Suprapubic skin (tissue), 4 donors: ENCODE results near the gene BPHL. TPM values are rescaled to one million over a fixed set of nuclear protein-coding genes. Genes with fewer than 3 reads are reported as not detected.

Experiments
- DNase-seq, 2 donors: peaks; one replicate each; pipeline ENCODE4 v3.0.0-alpha.2; 2019; ENCODE audit warnings: low spot score in 2 of 2
- H3K27ac ChIP-seq: fragments of 200-600 bp; sonication (generic); one replicate; pipeline ENCODE4 v1.5.1; 2019
- H3K27me3 ChIP-seq: fragments of 200-600 bp; sonication (generic); one replicate; pipeline ENCODE4 v1.5.1; 2019
- H3K36me3 ChIP-seq: fragments of 200-600 bp; sonication (generic); one replicate; pipeline ENCODE4 v1.5.1; 2019
- H3K4me1 ChIP-seq: fragments of 200-600 bp; sonication (generic); one replicate; pipeline ENCODE4 v1.5.1; 2019
- H3K4me3 ChIP-seq: fragments of 200-600 bp; sonication (generic); one replicate; pipeline ENCODE4 v1.5.1; 2019; ENCODE audit warnings: mild to moderate bottlenecking
- H3K9me3 ChIP-seq: fragments of 200-600 bp; sonication (generic); one replicate; pipeline ENCODE4 v1.5.1; 2019
- EP300 ChIP-seq: sonication (generic); formaldehyde crosslinking; IDR thresholded peaks from one replicate; pipeline ENCODE4 v1.6.1; 2017; ENCODE audit warnings: antibody characterized with exemption
- POLR2A ChIP-seq, 2 donors: fragments of 450-650 bp; IDR thresholded peaks; one replicate each; pipeline ENCODE4 v1.6.1; 2017; ENCODE audit warnings: antibody characterized with exemption in 2 of 2, mild to moderate bottlenecking in 2 of 2, moderate library complexity in 2 of 2
- POLR2AphosphoS5 ChIP-seq, 3 donors: sonication (generic); formaldehyde crosslinking; IDR thresholded peaks; one replicate each; pipeline ENCODE4 v1.6.1; 2017; ENCODE audit warnings: antibody characterized with exemption in 3 of 3
- WGBS: methylation state at CpG from one replicate; pipeline ENCODE4 v1.1.5; 2018; 5-methylcytosine and 5-hydroxymethylcytosine counted together
- total RNA-seq, 4 donors: library from RNA; depleted of rRNA; stranded (reverse); fragments of >200 nt; gene quantifications; one replicate each; pipeline ENCODE4 v1.1.0, GENCODE V29; 2016
- TF ChIP-seq, protein P1 (sequence below), 2 donors: fragments of 200-600 bp in 1 of 2; fragments of 450-650 bp in 1 of 2; sonication (generic) in 1 of 2; IDR thresholded peaks; one replicate each; pipeline ENCODE4 v1.5.1; 2016 to 2019; ENCODE audit warnings: antibody characterized with exemption in 2 of 2, mild to moderate bottlenecking in 1 of 2, moderate library complexity in 1 of 2

Gene BPHL
- total RNA-seq, 4 donors from 2014 or later, result 16.1 to 24.5 (median 20.3) TPM

DNA sequence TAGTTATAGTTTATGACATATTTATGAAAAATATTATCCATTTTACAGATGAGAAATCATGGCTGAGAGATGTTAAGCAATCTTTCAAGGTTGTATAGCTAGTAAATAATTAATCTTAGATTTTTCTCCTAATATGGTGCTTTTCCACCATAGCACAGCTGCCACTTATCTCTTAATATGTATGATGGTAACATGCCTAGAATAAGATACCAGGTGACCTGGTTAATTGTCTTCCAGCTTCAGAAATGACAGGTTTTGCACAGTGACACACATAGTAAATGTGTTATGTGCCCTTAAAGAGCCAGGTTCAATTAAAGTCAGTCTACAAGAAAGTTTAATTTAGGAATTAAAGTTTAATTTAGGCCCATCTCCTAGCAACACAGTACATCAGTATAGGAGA, 24.0 kb downstream of the BPHL start:
- Histone ChIP-seq H3K4me1 (peaks cover 16% of the 10 kb centered on the region), H3K27ac (no peak overlapping the region), H3K9me3 (no peaks in the 10 kb centered on the region), H3K27me3 (no peaks in the 10 kb centered on the region), H3K36me3 (peaks cover 57% of the 10 kb centered on the region), H3K4me3 (no peak overlapping the region)
- TF ChIP-seq, protein P1, sequence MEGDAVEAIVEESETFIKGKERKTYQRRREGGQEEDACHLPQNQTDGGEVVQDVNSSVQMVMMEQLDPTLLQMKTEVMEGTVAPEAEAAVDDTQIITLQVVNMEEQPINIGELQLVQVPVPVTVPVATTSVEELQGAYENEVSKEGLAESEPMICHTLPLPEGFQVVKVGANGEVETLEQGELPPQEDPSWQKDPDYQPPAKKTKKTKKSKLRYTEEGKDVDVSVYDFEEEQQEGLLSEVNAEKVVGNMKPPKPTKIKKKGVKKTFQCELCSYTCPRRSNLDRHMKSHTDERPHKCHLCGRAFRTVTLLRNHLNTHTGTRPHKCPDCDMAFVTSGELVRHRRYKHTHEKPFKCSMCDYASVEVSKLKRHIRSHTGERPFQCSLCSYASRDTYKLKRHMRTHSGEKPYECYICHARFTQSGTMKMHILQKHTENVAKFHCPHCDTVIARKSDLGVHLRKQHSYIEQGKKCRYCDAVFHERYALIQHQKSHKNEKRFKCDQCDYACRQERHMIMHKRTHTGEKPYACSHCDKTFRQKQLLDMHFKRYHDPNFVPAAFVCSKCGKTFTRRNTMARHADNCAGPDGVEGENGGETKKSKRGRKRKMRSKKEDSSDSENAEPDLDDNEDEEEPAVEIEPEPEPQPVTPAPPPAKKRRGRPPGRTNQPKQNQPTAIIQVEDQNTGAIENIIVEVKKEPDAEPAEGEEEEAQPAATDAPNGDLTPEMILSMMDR (IDR thresholded peaks at IDR 0.05), result no peak
- no peak for TF ChIP-seq POLR2AphosphoS5 (IDR thresholded peaks at IDR 0.05)
- no peak for TF ChIP-seq EP300
- TF ChIP-seq POLR2A (IDR thresholded peaks at IDR 0.05), result no peak
- DNase-seq, result no peak

GRCh38 chr6:3143158-3143557, 24.6 kb downstream of the BPHL start:
- no peak overlapping the region for H3K4me3 ChIP-seq
- peaks cover 59% of the 10 kb centered on the region for H3K36me3 ChIP-seq
- no peak overlapping the region for H3K27ac ChIP-seq
- DNase-seq, result no peak
- WGBS, result 83% methylated on average over 6 of the region's 6 CpGs
- H3K9me3 ChIP-seq, result no peaks in the 10 kb centered on the region
- TF ChIP-seq POLR2AphosphoS5 (IDR thresholded peaks at IDR 0.05) (no peak), POLR2A (IDR thresholded peaks at IDR 0.05) (no peak), EP300 (no peak)
- TF ChIP-seq, protein P1 (IDR thresholded peaks at IDR 0.05), result no peak
- peaks cover 16% of the 10 kb centered on the region for H3K4me1 ChIP-seq
- no peaks in the 10 kb centered on the region for H3K27me3 ChIP-seq

DNA sequence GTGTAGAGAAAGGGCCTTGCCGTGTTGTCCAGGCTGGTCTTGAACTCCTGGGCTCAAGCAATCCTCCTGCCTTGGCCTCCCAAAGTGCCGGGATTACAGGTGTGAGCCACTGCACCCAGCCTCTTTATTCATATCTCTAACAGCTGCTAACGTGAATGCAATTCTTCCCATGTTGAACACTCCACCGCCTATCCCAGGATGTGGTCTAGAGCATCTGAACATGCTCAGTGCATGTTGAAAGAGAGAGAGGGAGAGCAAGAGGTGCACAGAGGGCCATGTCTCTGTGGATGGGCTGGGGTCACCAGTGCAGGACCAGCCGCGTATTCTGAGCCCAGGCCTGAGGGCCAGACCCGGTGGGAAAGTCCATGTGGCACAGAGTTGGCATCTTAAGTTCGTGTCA, 26.1 kb downstream of the BPHL start:
- H3K9me3 ChIP-seq, result no peaks in the 10 kb centered on the region

DNA sequence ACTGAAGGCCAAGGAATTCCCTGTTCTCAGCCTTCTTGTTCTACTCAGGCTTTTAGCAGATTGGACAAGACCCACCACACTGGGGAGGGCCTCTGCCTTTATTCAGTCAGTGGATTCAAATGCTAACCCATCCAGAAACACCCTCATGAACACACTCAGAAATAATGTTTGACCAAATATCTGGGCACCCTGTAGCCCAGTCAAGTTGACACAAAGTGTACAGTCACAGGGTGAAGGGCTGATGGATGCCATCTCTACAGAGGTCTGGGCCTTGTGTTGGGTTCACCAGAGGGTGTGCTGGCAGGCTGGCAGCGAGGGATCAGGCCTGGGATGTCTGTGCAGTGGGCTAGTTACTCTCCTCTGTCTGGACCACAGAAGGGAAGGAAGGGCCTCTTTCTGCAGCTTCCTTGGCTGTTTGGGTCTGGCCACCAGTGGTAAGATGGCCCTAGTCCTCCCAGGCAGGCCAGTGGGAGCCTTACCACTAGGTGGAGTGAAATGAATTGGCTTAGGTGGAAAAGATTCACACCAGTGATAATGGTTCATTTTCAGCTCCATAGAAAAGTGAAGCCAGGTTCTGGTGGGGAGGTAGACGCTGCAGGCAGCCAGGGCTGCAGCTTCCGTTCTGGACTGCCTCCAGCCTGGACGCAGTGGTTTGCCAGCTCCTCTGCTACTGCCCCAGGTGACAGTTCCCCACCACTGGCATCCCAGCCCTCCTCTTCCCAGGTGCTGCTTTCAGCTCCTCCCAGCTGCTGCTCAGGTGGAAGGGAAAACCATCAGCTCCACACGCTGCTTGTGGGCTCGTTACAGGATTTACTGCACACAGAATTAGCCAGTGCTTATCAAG, 29.6 kb downstream of the BPHL start:
- Histone ChIP-seq H3K36me3 (peaks cover 42% of the 10 kb centered on the region), H3K27ac (no peak overlapping the region), H3K4me1 (no peaks in the 10 kb centered on the region), H3K4me3 (no peak overlapping the region), H3K27me3 (no peaks in the 10 kb centered on the region), H3K9me3 (no peaks in the 10 kb centered on the region)
- no peak for TF ChIP-seq EP300
- TF ChIP-seq POLR2AphosphoS5 (IDR thresholded peaks at IDR 0.05), result no peak
- no peak for TF ChIP-seq POLR2A (IDR thresholded peaks at IDR 0.05)
- TF ChIP-seq, protein P1 (IDR thresholded peaks at IDR 0.05), result no peak
- DNase-seq, result peak in 1 of 2 donors; percentile 50
- WGBS, result 92% methylated on average over 6 of the region's 6 CpGs

More for the DNA sequence above, 26.1 kb downstream of the BPHL start:
- TF ChIP-seq POLR2A (IDR thresholded peaks at IDR 0.05), result no peak
- TF ChIP-seq, protein P1 (IDR thresholded peaks at IDR 0.05), result no peak
- no peak for TF ChIP-seq POLR2AphosphoS5 (IDR thresholded peaks at IDR 0.05)
- Histone ChIP-seq H3K4me1 (peaks cover 3% of the 10 kb centered on the region), H3K27me3 (no peaks in the 10 kb centered on the region), H3K27ac (no peak overlapping the region), H3K36me3 (peaks cover 66% of the 10 kb centered on the region), H3K4me3 (no peak overlapping the region)
- peak in 1 of 2 donors; percentile 34 for DNase-seq
- 67% methylated on average over 8 of the region's 8 CpGs for WGBS

- Histone ChIP-seq H3K4me1 (peaks cover 8% of the 10 kb centered on the region), H3K27ac (no peak overlapping the region), H3K36me3 (peaks cover 49% of the 10 kb centered on the region), H3K9me3 (no peaks in the 10 kb centered on the region), H3K4me3 (no peak overlapping the region), H3K27me3 (no peaks in the 10 kb centered on the region)
- WGBS, result 79% methylated on average over 5 of the region's 5 CpGs
- no peak for DNase-seq
- TF ChIP-seq, protein P1 (IDR thresholded peaks at IDR 0.05), result no peak
- TF ChIP-seq POLR2AphosphoS5 (IDR thresholded peaks at IDR 0.05) (no peak), EP300 (no peak), POLR2A (IDR thresholded peaks at IDR 0.05) (no peak)
These were observed 33.2 kb downstream of the BPHL start for GRCh38 chr6:3151691-3152090.
